ENCODE measurements around the gene RPL18A.

DNA sequence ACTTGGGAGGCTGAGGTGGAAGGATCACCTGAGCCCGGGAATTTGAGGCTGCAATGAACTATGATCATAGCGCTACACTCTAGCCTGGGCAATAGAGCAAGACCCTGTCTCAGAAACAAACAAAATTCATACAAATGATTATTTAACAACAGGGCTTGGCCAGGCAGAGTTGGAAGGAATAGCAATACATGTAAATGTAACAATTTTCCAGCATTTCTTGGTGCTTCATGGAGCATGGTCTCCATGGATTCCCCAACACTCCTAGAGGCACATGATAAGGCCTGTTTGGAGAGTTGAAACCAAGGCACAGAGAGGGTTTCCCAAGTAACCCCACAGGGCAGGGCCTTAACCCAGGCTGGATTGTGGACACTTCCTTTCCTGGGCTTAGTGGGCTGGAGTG is 48.6 kb upstream of the RPL18A start:
- TF ChIP-seq POLR2A (IDR thresholded peaks at IDR 0.05) (no peak), POLR2AphosphoS5 (IDR thresholded peaks at IDR 0.05) (no peak)
- TF ChIP-seq, protein P1, sequence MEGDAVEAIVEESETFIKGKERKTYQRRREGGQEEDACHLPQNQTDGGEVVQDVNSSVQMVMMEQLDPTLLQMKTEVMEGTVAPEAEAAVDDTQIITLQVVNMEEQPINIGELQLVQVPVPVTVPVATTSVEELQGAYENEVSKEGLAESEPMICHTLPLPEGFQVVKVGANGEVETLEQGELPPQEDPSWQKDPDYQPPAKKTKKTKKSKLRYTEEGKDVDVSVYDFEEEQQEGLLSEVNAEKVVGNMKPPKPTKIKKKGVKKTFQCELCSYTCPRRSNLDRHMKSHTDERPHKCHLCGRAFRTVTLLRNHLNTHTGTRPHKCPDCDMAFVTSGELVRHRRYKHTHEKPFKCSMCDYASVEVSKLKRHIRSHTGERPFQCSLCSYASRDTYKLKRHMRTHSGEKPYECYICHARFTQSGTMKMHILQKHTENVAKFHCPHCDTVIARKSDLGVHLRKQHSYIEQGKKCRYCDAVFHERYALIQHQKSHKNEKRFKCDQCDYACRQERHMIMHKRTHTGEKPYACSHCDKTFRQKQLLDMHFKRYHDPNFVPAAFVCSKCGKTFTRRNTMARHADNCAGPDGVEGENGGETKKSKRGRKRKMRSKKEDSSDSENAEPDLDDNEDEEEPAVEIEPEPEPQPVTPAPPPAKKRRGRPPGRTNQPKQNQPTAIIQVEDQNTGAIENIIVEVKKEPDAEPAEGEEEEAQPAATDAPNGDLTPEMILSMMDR (IDR thresholded peaks at IDR 0.05): no peak

All from upper lobe of left lung (tissue), 4 donors.